LNCAP (cell line): ENCODE data around the gene TSEN54.

Experiments
- CTCF ChIP-seq: fragments of 450-650 bp; IDR thresholded peaks from 2 replicates; pipeline ENCODE4 v1.5.1; 2017; ENCODE audit warnings: mild to moderate bottlenecking

Gene TSEN54

GRCh38 chr17:75475144-75475835 lies 41.0 kb upstream of the TSEN54 start:
- no peak for TF ChIP-seq CTCF

- no peak for TF ChIP-seq CTCF
Measured at GRCh38 chr17:75475851-75476250, 40.5 kb upstream of the TSEN54 start.

- no peak for TF ChIP-seq CTCF
Measured at GRCh38 chr17:75476271-75476671, 40.1 kb upstream of the TSEN54 start.

- no peak for TF ChIP-seq CTCF
Measured at GRCh38 chr17:75476752-75477489, 39.4 kb upstream of the TSEN54 start.

GRCh38 chr17:75478508-75478907 lies 37.8 kb upstream of the TSEN54 start:
- TF ChIP-seq CTCF: no peak

- no peak for TF ChIP-seq CTCF
Measured at GRCh38 chr17:75480281-75480680, 36.0 kb upstream of the TSEN54 start.

- TF ChIP-seq CTCF: no peak
Measured at GRCh38 chr17:75481194-75482068, 34.9 kb upstream of the TSEN54 start.
